A549 (cell line): ENCODE data around the gene SACS. TPM values are rescaled to one million over a fixed set of nuclear protein-coding genes. Genes with fewer than 3 reads are reported as not detected.

Experiments
- ATAC-seq, 2 experiments: fragments of 200-7000 bp in 1 of 2; fragments of >200 bp in 1 of 2; cut with Nextera tagmentation in 1 of 2; cut with Tn5 transposase in 1 of 2; 3 replicates each; pipeline versions ENCODE4 v1.8.0 to v1.9.1; 2018 to 2020; ENCODE audit warnings: mild to moderate bottlenecking in 1 of 2, moderate library complexity in 1 of 2
- CTCF ChIA-PET: fragments of 300-600 bp; sonication (Branson Sonifier 250); formaldehyde crosslinking; extraction: SDS; loops from one replicate; lab custom pipeline; 2021; ENCODE audit warnings: antibody characterized with exemption, inconsistent platforms; lab: Yijun Ruan, JAX
- POLR2A ChIA-PET: fragments of 350-600 bp; formaldehyde crosslinking; extraction: SDS; loops from one replicate; lab custom pipeline; 2021; ENCODE audit warnings: antibody characterized with exemption, inconsistent platforms; lab: Yijun Ruan, JAX
- DNase-seq, 2 experiments: peaks; one replicate each; pipeline versions ENCODE4 v3.0.0 to v3.0.0-alpha.2; 2011 to 2016; ENCODE audit warnings: low read depth in 1 of 2, low spot score in 1 of 2
- FAIRE-seq: peaks from 2 replicates; lab custom pipeline; 2011; peaks lifted over from hg19 to GRCh38; lab: Jason Lieb, UNC
- H3K27ac ChIP-seq, 2 experiments: fragments of >200 bp; sonication (Bioruptor Twin); formaldehyde crosslinking; 3 replicates each; pipeline ENCODE4 v1.5.1; 2016 to 2017
- H3K4me1 ChIP-seq: fragments of >200 bp; sonication (Bioruptor Twin); formaldehyde crosslinking; 3 replicates; pipeline ENCODE4 v1.6.1; 2016
- H3K4me2 ChIP-seq: fragments of >200 bp; sonication (Bioruptor Twin); formaldehyde crosslinking; 3 replicates; pipeline ENCODE4 v1.6.1; 2016
- H3K4me3 ChIP-seq: fragments of >200 bp; sonication (Bioruptor Twin); formaldehyde crosslinking; 3 replicates; pipeline ENCODE4 v1.5.1; 2016
- H3K9me3 ChIP-seq: fragments of >200 bp; sonication (Bioruptor Twin); formaldehyde crosslinking; 3 replicates; pipeline ENCODE4 v1.6.1; 2016
- BHLHE40 ChIP-seq: IDR thresholded peaks from 2 replicates; pipeline ENCODE4 v1.6.1; 2012; ENCODE audit warnings: low read depth, low read length, inconsistent platforms
- CEBPB ChIP-seq, 2 experiments: fragments of >200 bp in 1 of 2; sonication (Bioruptor Twin) in 1 of 2; formaldehyde crosslinking in 1 of 2; IDR thresholded peaks; 2 replicates each; pipeline ENCODE4 v1.6.1; 2012 to 2016
- CHD4 ChIP-seq: fragments of 200-600 bp; sonication (generic); IDR thresholded peaks from 2 replicates; pipeline ENCODE4 v1.6.1; 2016; ENCODE audit warnings: antibody characterized with exemption, mild to moderate bottlenecking, borderline replicate concordance
- E2F6 ChIP-seq: IDR thresholded peaks from 2 replicates; pipeline ENCODE4 v1.6.1; 2012; ENCODE audit warnings: low read depth, borderline replicate concordance
- ELK1 ChIP-seq: fragments of 150-350 bp; IDR thresholded peaks from 2 replicates; pipeline ENCODE4 v1.6.1; 2014; ENCODE audit warnings: low read depth, mild to moderate bottlenecking, low read length
- ESRRA ChIP-seq: fragments of 150-350 bp; IDR thresholded peaks from 2 replicates; pipeline ENCODE4 v1.6.1; 2014; ENCODE audit warnings: mild to moderate bottlenecking, low read length, borderline replicate concordance
- HEYL ChIP-seq: fragments of 250-450 bp; sonication (Bioruptor Pico); IDR thresholded peaks from 2 replicates; pipeline ENCODE4 v1.8.0; 2021; ENCODE audit warnings: mild to moderate bottlenecking, moderate library complexity
- HOXA7 ChIP-seq: fragments of 250-450 bp; sonication (Bioruptor Pico); IDR thresholded peaks from 2 replicates; pipeline ENCODE4 v1.5.0; 2020; ENCODE audit warnings: mild to moderate bottlenecking, moderate library complexity
- JUN ChIP-seq, 2 experiments: fragments of >200 bp; sonication (Bioruptor Twin); formaldehyde crosslinking; IDR thresholded peaks; 2 replicates in 1 of 2; 3 replicates in 1 of 2; pipeline ENCODE4 v1.6.1; 2016 to 2017
- JUNB ChIP-seq: fragments of >200 bp; sonication (Bioruptor Twin); formaldehyde crosslinking; IDR thresholded peaks from 2 replicates; pipeline ENCODE4 v1.6.1; 2016
- MAFK ChIP-seq: fragments of 450-650 bp; IDR thresholded peaks from 2 replicates; pipeline ENCODE4 v1.6.1; 2014; ENCODE audit not compliant: partially characterized antibody
- MAX ChIP-seq: IDR thresholded peaks from 2 replicates; pipeline ENCODE4 v1.6.1; 2012
- MYC ChIP-seq: IDR thresholded peaks from 2 replicates; pipeline ENCODE4 v1.6.1; 2012; ENCODE audit warnings: mild to moderate bottlenecking, inconsistent platforms, low read length, improper control_type of control experiment, borderline replicate concordance
- NPAS2 ChIP-seq: fragments of 250-450 bp; sonication (Bioruptor Pico); IDR thresholded peaks from 2 replicates; pipeline ENCODE4 v1.8.0; 2022; ENCODE audit warnings: mild to moderate bottlenecking, moderate library complexity, borderline replicate concordance
- POLR2A ChIP-seq: IDR thresholded peaks from 2 replicates; pipeline ENCODE4 v1.6.1; 2012; ENCODE audit warnings: mild to moderate bottlenecking, low read length
- RAD21 ChIP-seq, 2 experiments: fragments of >200 bp in 1 of 2; sonication (Bioruptor Twin) in 1 of 2; formaldehyde crosslinking in 1 of 2; IDR thresholded peaks in 1 of 2; conservative IDR thresholded peaks in 1 of 2; 2 replicates in 1 of 2; 3 replicates in 1 of 2; pipeline ENCODE4 v1.6.1; 2012 to 2018; ENCODE audit warnings: inconsistent platforms in 1 of 2
- RFX5 ChIP-seq: fragments of 450-650 bp; IDR thresholded peaks from 2 replicates; pipeline ENCODE4 v1.7.1; 2014; ENCODE audit warnings: antibody characterized with exemption, mild to moderate bottlenecking, moderate library complexity
- RNF2 ChIP-seq: fragments of 200-600 bp; sonication (generic); IDR thresholded peaks from 2 replicates; pipeline ENCODE4 v1.6.1; 2016; ENCODE audit warnings: low read depth, mild to moderate bottlenecking, antibody characterized with exemption, moderate library complexity, borderline replicate concordance
- SREBF2 ChIP-seq: fragments of 450-650 bp; IDR thresholded peaks from 2 replicates; pipeline ENCODE4 v1.6.1; 2014; ENCODE audit warnings: mild to moderate bottlenecking, moderate library complexity
- TFCP2L1 ChIP-seq: fragments of 250-450 bp; sonication (Bioruptor Pico); IDR thresholded peaks from 2 replicates; pipeline ENCODE4 v1.5.0; 2021; ENCODE audit warnings: mild to moderate bottlenecking
- ZFP36 ChIP-seq: fragments of 450-650 bp; IDR thresholded peaks from 2 replicates; pipeline ENCODE4 v1.6.1; 2014; ENCODE audit warnings: borderline replicate concordance; ENCODE audit not compliant: partially characterized antibody
- ZNF302 ChIP-seq: fragments of 250-450 bp; sonication (Bioruptor Pico); IDR thresholded peaks from 2 replicates; pipeline ENCODE4 v1.9.0; 2021; ENCODE audit warnings: inconsistent platforms, mild to moderate bottlenecking, moderate library complexity
- WGBS: methylation state at CpG from one replicate; pipeline ENCODE4 v1.1.6; 2017; ENCODE audit errors: missing lambda C conversion rate; 5-methylcytosine and 5-hydroxymethylcytosine counted together
- polyA plus RNA-seq, 4 experiments: library from polyadenylated mRNA; depleted of rRNA in 3 of 4; stranded (reverse); fragments of >200 nt; fragmentation: RNase III in 1 of 4; extraction: RNeasy Plus Mini Kit Qiagen cat#74134 plus additional on column Dnase treatment in 1 of 4; gene quantifications; 2 replicates in 3 of 4; 3 replicates in 1 of 4; pipeline ENCODE4 v1.2.3, GENCODE V29; 2011 to 2017
- TF ChIP-seq, protein P1 (sequence below): fragments of 450-650 bp; IDR thresholded peaks from 2 replicates; pipeline ENCODE4 v1.6.1; 2014; ENCODE audit warnings: antibody characterized with exemption
- TF ChIP-seq, protein P2 (sequence below): fragments of 250-450 bp; sonication (Bioruptor Pico); IDR thresholded peaks from 2 replicates; pipeline ENCODE4 v1.5.0; 2020; ENCODE audit warnings: low read depth, mild to moderate bottlenecking, moderate library complexity

SACS gene
- polyA plus RNA-seq, 2 of the 4 experiments (the other 2 are of a cell fraction) = 6.9 to 23.8 TPM

DNA sequence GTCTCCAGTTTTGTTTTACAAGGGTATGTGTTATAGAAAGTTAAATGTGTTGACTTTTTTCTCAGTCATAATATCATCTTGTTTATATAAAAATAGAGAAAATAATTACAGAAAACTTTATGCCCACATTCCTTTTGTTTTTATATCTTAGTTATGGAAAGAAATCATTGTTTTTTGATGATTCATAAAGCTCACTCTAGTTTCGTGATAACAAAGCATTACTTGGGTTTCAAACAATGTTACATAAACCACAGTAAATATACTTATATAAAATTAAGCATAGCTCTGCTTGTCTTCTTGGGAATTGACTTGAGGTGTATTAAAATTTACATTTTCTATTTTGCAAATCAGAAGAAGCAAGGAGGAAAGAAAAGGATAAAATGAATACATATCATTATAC is 140.9 kb downstream of the SACS start:
- no peaks in the 10 kb centered on the region for H3K4me1 ChIP-seq
- POLR2A ChIA-PET = no interaction called here
- no peak for TF ChIP-seq ESRRA
- TF ChIP-seq TFCP2L1 (CRISPR knock-in tag) = no peak
- no peaks in the 10 kb centered on the region for H3K9me3 ChIP-seq
- 53% methylated on average over 1 of the region's 1 CpG for WGBS
- FAIRE-seq = no peak
- no peak overlapping the region for H3K4me3 ChIP-seq
- H3K4me2 ChIP-seq = no peak overlapping the region
- H3K27ac ChIP-seq = no peak overlapping the region
- DNase-seq = no peak
- CTCF ChIA-PET = no interaction called here
- ATAC-seq = no peak

DNA sequence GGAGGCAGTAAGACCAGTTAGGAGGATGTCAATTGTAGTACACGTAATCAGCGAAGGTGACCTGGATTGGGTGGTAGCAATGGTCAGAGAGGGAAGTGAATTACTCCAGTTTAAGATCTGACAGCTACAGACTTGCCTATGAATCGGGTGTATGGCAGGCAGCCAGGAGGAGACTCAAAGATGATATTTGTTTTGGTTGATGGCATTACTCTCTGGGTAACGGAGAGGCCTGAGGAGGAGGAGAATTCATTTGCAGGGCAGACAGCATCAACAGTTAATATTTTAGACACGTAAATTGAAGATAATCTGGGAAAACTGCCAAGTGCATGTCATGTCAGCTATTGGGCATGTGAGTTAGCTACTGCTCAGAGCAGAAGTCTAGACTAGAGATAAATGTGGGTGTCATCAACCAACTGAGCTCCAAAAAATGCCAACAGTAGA is 143.6 kb downstream of the SACS start:
- 27% methylated on average over 5 of the region's 5 CpGs for whole genome bisulfite sequencing

GRCh38 chr13:23288995-23289394 is 144.5 kb downstream of the SACS start:
- ChIA-PET CTCF (no interaction called here), POLR2A (no interaction called here)
- no peak overlapping the region for H3K4me2 ChIP-seq
- H3K4me1 ChIP-seq = no peaks in the 10 kb centered on the region
- TF ChIP-seq NPAS2 (CRISPR knock-in tag) (no peak), HEYL (CRISPR knock-in tag) (no peak), JUN (IDR thresholded peaks at IDR 0.05) (no peak), POLR2A (no peak), HOXA7 (CRISPR knock-in tag) (no peak), SREBF2 (no peak), MAX (no peak)
- TF ChIP-seq, protein P1, sequence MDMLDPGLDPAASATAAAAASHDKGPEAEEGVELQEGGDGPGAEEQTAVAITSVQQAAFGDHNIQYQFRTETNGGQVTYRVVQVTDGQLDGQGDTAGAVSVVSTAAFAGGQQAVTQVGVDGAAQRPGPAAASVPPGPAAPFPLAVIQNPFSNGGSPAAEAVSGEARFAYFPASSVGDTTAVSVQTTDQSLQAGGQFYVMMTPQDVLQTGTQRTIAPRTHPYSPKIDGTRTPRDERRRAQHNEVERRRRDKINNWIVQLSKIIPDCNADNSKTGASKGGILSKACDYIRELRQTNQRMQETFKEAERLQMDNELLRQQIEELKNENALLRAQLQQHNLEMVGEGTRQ = no peak
- DNase-seq (no peak), ATAC-seq (no peak), FAIRE-seq (no peak)
- H3K27ac ChIP-seq = no peak overlapping the region
- no peaks in the 10 kb centered on the region for H3K9me3 ChIP-seq
- no peak overlapping the region for H3K4me3 ChIP-seq
- 68% methylated on average over 7 of the region's 7 CpGs for WGBS

More for the DNA sequence above, 143.6 kb downstream of the SACS start:
- peak in 1 of 2 experiments; percentile 37 for DNase-seq
- Histone ChIP-seq H3K9me3 (no peaks in the 10 kb centered on the region), H3K4me2 (no peak overlapping the region), H3K4me1 (no peaks in the 10 kb centered on the region), H3K4me3 (no peak overlapping the region), H3K27ac (no peak overlapping the region)
- POLR2A ChIA-PET = no interaction called here
- TF ChIP-seq CEBPB (IDR thresholded peaks at IDR 0.05) = no peak
- TF ChIP-seq, protein P2, sequence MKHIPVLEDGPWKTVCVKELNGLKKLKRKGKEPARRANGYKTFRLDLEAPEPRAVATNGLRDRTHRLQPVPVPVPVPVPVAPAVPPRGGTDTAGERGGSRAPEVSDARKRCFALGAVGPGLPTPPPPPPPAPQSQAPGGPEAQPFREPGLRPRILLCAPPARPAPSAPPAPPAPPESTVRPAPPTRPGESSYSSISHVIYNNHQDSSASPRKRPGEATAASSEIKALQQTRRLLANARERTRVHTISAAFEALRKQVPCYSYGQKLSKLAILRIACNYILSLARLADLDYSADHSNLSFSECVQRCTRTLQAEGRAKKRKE (CRISPR knock-in tag) = no peak
- no peak for TF ChIP-seq JUNB
- no peak for TF ChIP-seq RNF2
- TF ChIP-seq MYC = no peak
- no peak for TF ChIP-seq RFX5
- TF ChIP-seq BHLHE40 = no peak
- no peak for TF ChIP-seq ELK1
- TF ChIP-seq E2F6 = no peak
- no peak for TF ChIP-seq MAFK
- TF ChIP-seq RAD21 (conservative IDR thresholded peaks at IDR 0.05 in 1 of 2, IDR thresholded peaks at IDR 0.05 in 1 of 2) = no peak
- no peak for TF ChIP-seq SREBF2
- TF ChIP-seq HEYL (CRISPR knock-in tag) = no peak
- no peak for TF ChIP-seq CHD4
- no peak for TF ChIP-seq ZNF302 (CRISPR knock-in tag)
- no peak for TF ChIP-seq ZFP36
- TF ChIP-seq POLR2A = no peak
- no peak for FAIRE-seq
- ATAC-seq = peak in 1 of 2 experiments; percentile 66; a peak in 2 of 6 replicates
- CTCF ChIA-PET = no interaction called here
